IPS DF 6.9 (cell line): ENCODE measurements around the gene GPR62.

Experiments
- DNase-seq: peaks from one replicate; pipeline ENCODE4 v3.0.0-alpha.2; 2013; ENCODE audit warnings: low read depth, low spot score
- H3K27ac ChIP-seq: one replicate; pipeline ENCODE4 v1.5.1; 2013; ENCODE audit warnings: low read length, control low read depth
- H3K27me3 ChIP-seq: 2 replicates; pipeline ENCODE4 v1.6.1; 2013; ENCODE audit warnings: mild to moderate bottlenecking, low read length; ENCODE audit not compliant: control insufficient read depth, insufficient read depth
- H3K36me3 ChIP-seq: 2 replicates; pipeline ENCODE4 v1.6.1; 2013; ENCODE audit warnings: low read length; ENCODE audit not compliant: control insufficient read depth, insufficient read depth
- H3K4me1 ChIP-seq: 2 replicates; pipeline ENCODE4 v1.6.1; 2013; ENCODE audit warnings: low read length; ENCODE audit not compliant: control insufficient read depth, insufficient read depth
- H3K4me3 ChIP-seq: 2 replicates; pipeline ENCODE4 v1.5.1; 2013; ENCODE audit warnings: mild to moderate bottlenecking, low read length
- H3K9me3 ChIP-seq: 2 replicates; pipeline ENCODE4 v1.6.1; 2013; ENCODE audit warnings: low read length, inconsistent platforms; ENCODE audit not compliant: control insufficient read depth, insufficient read depth
- WGBS: extraction: QIAGEN DNeasy Blood & Tissue Kit; methylation state at CpG from one replicate; pipeline ENCODE4 v1.1.7; 2013; ENCODE audit warnings: mixed read lengths, missing lambda C conversion rate; ENCODE audit not compliant: insufficient read length, insufficient coverage; 5-methylcytosine and 5-hydroxymethylcytosine counted together

The GPR62 gene

GRCh38 chr3:51958603-51959521, 3.7 kb downstream of the GPR62 start:
- WGBS, result no CpG with 5 or more reads among the region's 20 CpGs

GRCh38 chr3:51959651-51960050, 4.5 kb downstream of the GPR62 start:
- peaks cover 10% of the 10 kb centered on the region for H3K4me1 ChIP-seq
- H3K9me3 ChIP-seq, result no peaks in the 10 kb centered on the region
- DNase-seq, result no peak
- whole genome bisulfite sequencing, result no CpG with 5 or more reads among the region's 7 CpGs
- H3K27ac ChIP-seq, result no peak overlapping the region
- no peak overlapping the region for H3K4me3 ChIP-seq
- H3K36me3 ChIP-seq, result no peaks in the 10 kb centered on the region
- peaks cover 9% of the 10 kb centered on the region for H3K27me3 ChIP-seq

More at GRCh38 chr3:51958603-51959521, 3.7 kb downstream of the GPR62 start:
- Histone ChIP-seq H3K4me3 (no peak overlapping the region), H3K27me3 (peaks cover 15% of the 10 kb centered on the region), H3K36me3 (no peaks in the 10 kb centered on the region), H3K9me3 (no peaks in the 10 kb centered on the region), H3K27ac (no peak overlapping the region), H3K4me1 (peaks cover 6% of the 10 kb centered on the region)
- no peak for DNase-seq

GRCh38 chr3:51960386-51960785, 5.2 kb downstream of the GPR62 start:
- no peak overlapping the region for H3K27ac ChIP-seq
- DNase-seq, result no peak
- H3K36me3 ChIP-seq, result no peaks in the 10 kb centered on the region
- H3K4me1 ChIP-seq, result peaks cover 10% of the 10 kb centered on the region
- no peak overlapping the region for H3K4me3 ChIP-seq
- no CpG with 5 or more reads among the region's 10 CpGs for WGBS
- H3K9me3 ChIP-seq, result no peaks in the 10 kb centered on the region
- H3K27me3 ChIP-seq, result peaks cover 2% of the 10 kb centered on the region

- peaks cover 9% of the 10 kb centered on the region for H3K4me1 ChIP-seq
- no peak overlapping the region for H3K27ac ChIP-seq
- H3K9me3 ChIP-seq, result no peaks in the 10 kb centered on the region
- no peaks in the 10 kb centered on the region for H3K36me3 ChIP-seq
- WGBS, result no CpG with 5 or more reads among the region's 18 CpGs
- no peak for DNase-seq
- H3K4me3 ChIP-seq, result no peak overlapping the region
- no peaks in the 10 kb centered on the region; the same call in 1 of the 2 replicates for H3K27me3 ChIP-seq
Observed at GRCh38 chr3:51961011-51961410, 5.8 kb downstream of the GPR62 start.

GRCh38 chr3:51961602-51962569, 6.7 kb downstream of the GPR62 start:
- Histone ChIP-seq H3K27ac (no peak overlapping the region), H3K36me3 (no peaks in the 10 kb centered on the region), H3K4me1 (peaks cover 10% of the 10 kb centered on the region), H3K9me3 (no peaks in the 10 kb centered on the region), H3K4me3 (no peak overlapping the region), H3K27me3 (no peaks in the 10 kb centered on the region; the same call in 1 of the 2 replicates)
- no peak for DNase-seq
- WGBS, result no CpG with 5 or more reads among the region's 9 CpGs

GRCh38 chr3:51962854-51963530, 7.8 kb downstream of the GPR62 start:
- no CpG with 5 or more reads among the region's 6 CpGs for WGBS
- H3K9me3 ChIP-seq, result no peaks in the 10 kb centered on the region

GRCh38 chr3:51963951-51964451, 8.8 kb downstream of the GPR62 start:
- Histone ChIP-seq H3K4me3 (no peak overlapping the region), H3K27me3 (no peaks in the 10 kb centered on the region), H3K9me3 (no peaks in the 10 kb centered on the region), H3K4me1 (peaks cover 17% of the 10 kb centered on the region), H3K27ac (no peak overlapping the region), H3K36me3 (no peaks in the 10 kb centered on the region)
- DNase-seq, result no peak
- WGBS, result no CpG with 5 or more reads among the region's 12 CpGs

More at GRCh38 chr3:51962854-51963530, 7.8 kb downstream of the GPR62 start:
- H3K4me3 ChIP-seq, result no peak overlapping the region
- H3K36me3 ChIP-seq, result no peaks in the 10 kb centered on the region
- no peaks in the 10 kb centered on the region for H3K27me3 ChIP-seq
- peaks cover 11% of the 10 kb centered on the region for H3K4me1 ChIP-seq
- no peak for DNase-seq
- no peak overlapping the region for H3K27ac ChIP-seq

GRCh38 chr3:51964521-51964920, 9.3 kb downstream of the GPR62 start:
- peaks cover 19% of the 10 kb centered on the region for H3K4me1 ChIP-seq
- no peaks in the 10 kb centered on the region for H3K27me3 ChIP-seq
- H3K27ac ChIP-seq, result no peak overlapping the region
- WGBS, result no CpG with 5 or more reads among the region's 4 CpGs
- H3K9me3 ChIP-seq, result no peaks in the 10 kb centered on the region
- no peak overlapping the region for H3K4me3 ChIP-seq
- no peak for DNase-seq
- H3K36me3 ChIP-seq, result no peaks in the 10 kb centered on the region

GRCh38 chr3:51966016-51966415, 10.8 kb downstream of the GPR62 start:
- no peaks in the 10 kb centered on the region for H3K36me3 ChIP-seq
- no peak overlapping the region for H3K27ac ChIP-seq
- WGBS, result no CpG with 5 or more reads among the region's 2 CpGs
- no peak overlapping the region for H3K4me3 ChIP-seq
- DNase-seq, result no peak
- peaks cover 19% of the 10 kb centered on the region for H3K4me1 ChIP-seq
- no peaks in the 10 kb centered on the region for H3K27me3 ChIP-seq
- H3K9me3 ChIP-seq, result no peaks in the 10 kb centered on the region

- Histone ChIP-seq H3K27ac (no peak overlapping the region), H3K27me3 (no peaks in the 10 kb centered on the region), H3K9me3 (no peaks in the 10 kb centered on the region), H3K4me3 (no peak overlapping the region), H3K36me3 (no peaks in the 10 kb centered on the region), H3K4me1 (peaks cover 19% of the 10 kb centered on the region)
- WGBS, result no CpG with 5 or more reads among the region's 5 CpGs
- no peak for DNase-seq
Observed at GRCh38 chr3:51966486-51966885, 11.3 kb downstream of the GPR62 start.
